ENCODE results near the gene TMC7. TPM values are rescaled to one million over a fixed set of nuclear protein-coding genes. Genes with fewer than 3 reads are reported as not detected.

Gene TMC7
- total and polyA plus RNA-seq, 2 of the 13 experiments (the other 11 are each of a cell fraction or from before 2014, with no cell fraction given): 1.2 to 5.1 TPM

DNA sequence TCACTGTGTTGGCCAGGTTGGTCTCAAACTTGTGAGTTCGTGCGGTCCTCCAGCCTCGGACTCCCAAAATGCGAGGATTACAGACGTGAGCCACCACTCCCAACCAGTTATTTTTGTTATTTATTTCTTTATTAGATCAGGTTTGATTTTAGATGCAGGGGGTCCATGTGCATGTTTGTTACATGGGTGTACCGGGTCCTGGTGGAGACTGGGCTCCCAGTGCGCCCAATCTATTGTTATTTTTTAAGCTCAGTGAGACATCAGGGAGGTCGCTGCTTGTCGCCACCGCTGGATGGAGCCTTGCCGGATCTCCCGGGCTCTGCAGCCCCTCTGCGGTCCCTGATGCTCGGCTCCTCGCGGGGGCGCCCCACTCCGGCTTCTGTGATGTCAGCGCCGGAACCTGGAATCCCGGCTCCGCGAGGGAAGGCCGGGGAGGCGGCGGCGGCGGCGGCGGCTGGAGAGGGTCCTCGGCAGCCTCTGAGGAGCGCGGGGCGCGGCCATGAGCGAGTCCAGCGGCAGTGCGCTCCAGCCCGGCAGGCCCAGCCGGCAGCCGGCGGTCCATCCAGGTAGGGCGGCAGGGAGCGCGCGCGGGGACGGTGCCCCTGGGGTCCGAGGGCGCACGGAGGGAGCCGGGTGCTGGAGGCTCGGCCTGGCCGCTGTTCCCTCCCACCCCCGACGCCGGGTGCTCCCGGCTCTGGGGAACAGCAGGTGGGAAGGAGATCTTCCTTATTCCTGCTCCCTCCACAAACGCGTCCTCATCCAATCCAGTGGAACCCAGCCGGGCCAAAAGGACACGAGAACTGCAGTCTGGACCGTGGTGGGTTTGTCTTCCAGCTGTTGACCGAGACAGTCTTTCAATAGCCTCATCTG lies at the start of gene TMC7 (continued):
- no peak for TF ChIP-seq ATF7 (IDR thresholded peaks at IDR 0.05)
- TF ChIP-seq ATF7 (CRISPR knock-in tag; IDR thresholded peaks at IDR 0.05): peak; percentile 68
- TF ChIP-seq SIN3A (IDR thresholded peaks at IDR 0.05; ENCODE audit: borderline replicate concordance, low read depth, low read length): peak; percentile 58; the same call in 1 of the 2 replicates
- TF ChIP-seq, protein P1, sequence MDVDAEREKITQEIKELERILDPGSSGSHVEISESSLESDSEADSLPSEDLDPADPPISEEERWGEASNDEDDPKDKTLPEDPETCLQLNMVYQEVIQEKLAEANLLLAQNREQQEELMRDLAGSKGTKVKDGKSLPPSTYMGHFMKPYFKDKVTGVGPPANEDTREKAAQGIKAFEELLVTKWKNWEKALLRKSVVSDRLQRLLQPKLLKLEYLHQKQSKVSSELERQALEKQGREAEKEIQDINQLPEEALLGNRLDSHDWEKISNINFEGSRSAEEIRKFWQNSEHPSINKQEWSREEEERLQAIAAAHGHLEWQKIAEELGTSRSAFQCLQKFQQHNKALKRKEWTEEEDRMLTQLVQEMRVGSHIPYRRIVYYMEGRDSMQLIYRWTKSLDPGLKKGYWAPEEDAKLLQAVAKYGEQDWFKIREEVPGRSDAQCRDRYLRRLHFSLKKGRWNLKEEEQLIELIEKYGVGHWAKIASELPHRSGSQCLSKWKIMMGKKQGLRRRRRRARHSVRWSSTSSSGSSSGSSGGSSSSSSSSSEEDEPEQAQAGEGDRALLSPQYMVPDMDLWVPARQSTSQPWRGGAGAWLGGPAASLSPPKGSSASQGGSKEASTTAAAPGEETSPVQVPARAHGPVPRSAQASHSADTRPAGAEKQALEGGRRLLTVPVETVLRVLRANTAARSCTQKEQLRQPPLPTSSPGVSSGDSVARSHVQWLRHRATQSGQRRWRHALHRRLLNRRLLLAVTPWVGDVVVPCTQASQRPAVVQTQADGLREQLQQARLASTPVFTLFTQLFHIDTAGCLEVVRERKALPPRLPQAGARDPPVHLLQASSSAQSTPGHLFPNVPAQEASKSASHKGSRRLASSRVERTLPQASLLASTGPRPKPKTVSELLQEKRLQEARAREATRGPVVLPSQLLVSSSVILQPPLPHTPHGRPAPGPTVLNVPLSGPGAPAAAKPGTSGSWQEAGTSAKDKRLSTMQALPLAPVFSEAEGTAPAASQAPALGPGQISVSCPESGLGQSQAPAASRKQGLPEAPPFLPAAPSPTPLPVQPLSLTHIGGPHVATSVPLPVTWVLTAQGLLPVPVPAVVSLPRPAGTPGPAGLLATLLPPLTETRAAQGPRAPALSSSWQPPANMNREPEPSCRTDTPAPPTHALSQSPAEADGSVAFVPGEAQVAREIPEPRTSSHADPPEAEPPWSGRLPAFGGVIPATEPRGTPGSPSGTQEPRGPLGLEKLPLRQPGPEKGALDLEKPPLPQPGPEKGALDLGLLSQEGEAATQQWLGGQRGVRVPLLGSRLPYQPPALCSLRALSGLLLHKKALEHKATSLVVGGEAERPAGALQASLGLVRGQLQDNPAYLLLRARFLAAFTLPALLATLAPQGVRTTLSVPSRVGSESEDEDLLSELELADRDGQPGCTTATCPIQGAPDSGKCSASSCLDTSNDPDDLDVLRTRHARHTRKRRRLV (CRISPR knock-in tag; IDR thresholded peaks at IDR 0.05): peak; percentile 64; the same call in 1 of the 2 replicates
- TF ChIP-seq ZNF891 (CRISPR knock-in tag; IDR thresholded peaks at IDR 0.05): peak; percentile 67; the same call in 1 of the 2 replicates
- TF ChIP-seq EZH2 (conservative IDR thresholded peaks at IDR 0.05; ENCODE audit: low read depth, low read length): no peak
- TF ChIP-seq, protein P2, sequence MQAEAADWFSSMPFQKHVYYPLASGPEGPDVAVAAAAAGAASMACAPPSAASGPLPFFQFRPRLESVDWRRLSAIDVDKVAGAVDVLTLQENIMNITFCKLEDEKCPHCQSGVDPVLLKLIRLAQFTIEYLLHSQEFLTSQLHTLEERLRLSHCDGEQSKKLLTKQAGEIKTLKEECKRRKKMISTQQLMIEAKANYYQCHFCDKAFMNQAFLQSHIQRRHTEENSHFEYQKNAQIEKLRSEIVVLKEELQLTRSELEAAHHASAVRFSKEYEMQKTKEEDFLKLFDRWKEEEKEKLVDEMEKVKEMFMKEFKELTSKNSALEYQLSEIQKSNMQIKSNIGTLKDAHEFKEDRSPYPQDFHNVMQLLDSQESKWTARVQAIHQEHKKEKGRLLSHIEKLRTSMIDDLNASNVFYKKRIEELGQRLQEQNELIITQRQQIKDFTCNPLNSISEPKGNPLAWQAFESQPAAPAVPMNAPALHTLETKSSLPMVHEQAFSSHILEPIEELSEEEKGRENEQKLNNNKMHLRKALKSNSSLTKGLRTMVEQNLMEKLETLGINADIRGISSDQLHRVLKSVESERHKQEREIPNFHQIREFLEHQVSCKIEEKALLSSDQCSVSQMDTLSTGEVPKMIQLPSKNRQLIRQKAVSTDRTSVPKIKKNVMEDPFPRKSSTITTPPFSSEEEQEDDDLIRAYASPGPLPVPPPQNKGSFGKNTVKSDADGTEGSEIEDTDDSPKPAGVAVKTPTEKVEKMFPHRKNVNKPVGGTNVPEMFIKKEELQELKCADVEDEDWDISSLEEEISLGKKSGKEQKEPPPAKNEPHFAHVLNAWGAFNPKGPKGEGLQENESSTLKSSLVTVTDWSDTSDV (CRISPR knock-in tag; IDR thresholded peaks at IDR 0.05): no peak; the same call in 1 of the 2 replicates
- no peak for TF ChIP-seq NFATC3 (CRISPR knock-in tag; IDR thresholded peaks at IDR 0.05)
- no peak for TF ChIP-seq ISX (CRISPR knock-in tag; conservative IDR thresholded peaks at IDR 0.05)
- peak; percentile 72; the same call in 1 of the 2 replicates for TF ChIP-seq THAP11 (CRISPR knock-in tag; IDR thresholded peaks at IDR 0.05)
- TF ChIP-seq WIZ (CRISPR knock-in tag; IDR thresholded peaks at IDR 0.05): no peak; the same call in 1 of the 2 replicates
- TF ChIP-seq, protein P3, sequence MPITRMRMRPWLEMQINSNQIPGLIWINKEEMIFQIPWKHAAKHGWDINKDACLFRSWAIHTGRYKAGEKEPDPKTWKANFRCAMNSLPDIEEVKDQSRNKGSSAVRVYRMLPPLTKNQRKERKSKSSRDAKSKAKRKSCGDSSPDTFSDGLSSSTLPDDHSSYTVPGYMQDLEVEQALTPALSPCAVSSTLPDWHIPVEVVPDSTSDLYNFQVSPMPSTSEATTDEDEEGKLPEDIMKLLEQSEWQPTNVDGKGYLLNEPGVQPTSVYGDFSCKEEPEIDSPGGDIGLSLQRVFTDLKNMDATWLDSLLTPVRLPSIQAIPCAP (CRISPR knock-in tag; IDR thresholded peaks at IDR 0.05; ENCODE audit: low read depth): no peak; the same call in 1 of the 2 replicates
- TF ChIP-seq RNF2 (conservative IDR thresholded peaks at IDR 0.05; ENCODE audit: low read depth): peak; percentile 84
- no peak for TF ChIP-seq SMARCE1 (IDR thresholded peaks at IDR 0.05; ENCODE audit: borderline replicate concordance)
- TF ChIP-seq RARA (CRISPR knock-in tag; IDR thresholded peaks at IDR 0.05): peak; percentile 55
- TF ChIP-seq ZNF788 (CRISPR knock-in tag; IDR thresholded peaks at IDR 0.05; ENCODE audit: borderline replicate concordance): peak; percentile 20; the same call in 1 of the 2 replicates
- no peak for TF ChIP-seq RBM22 (optimal IDR thresholded peaks at IDR 0.05; ENCODE audit: low read length)
- TF ChIP-seq ZNF598 (CRISPR knock-in tag; IDR thresholded peaks at IDR 0.05; ENCODE audit: borderline replicate concordance): peak; percentile 77; the same call in 1 of the 2 replicates
- no peak for TF ChIP-seq NFIB (CRISPR knock-in tag; IDR thresholded peaks at IDR 0.05; ENCODE audit: borderline replicate concordance)
- TF ChIP-seq ZNF75D (CRISPR knock-in tag; IDR thresholded peaks at IDR 0.05; ENCODE audit: borderline replicate concordance): no peak
- peak; percentile 85 for TF ChIP-seq ZNF451 (CRISPR knock-in tag; IDR thresholded peaks at IDR 0.05)
- peak; percentile 90 for TF ChIP-seq ZFX (CRISPR knock-in tag; IDR thresholded peaks at IDR 0.05; ENCODE audit: low read depth)
